B cell (primary cell): ENCODE results near the gene TECTB. TPM values are rescaled to one million over a fixed set of nuclear protein-coding genes. Genes with fewer than 3 reads are reported as not detected.

Experiments used
- ATAC-seq: fragments of 200-7000 bp; cut with Tn5 transposase; one replicate; pipeline ENCODE4 v1.10.0; 2021; ENCODE audit warnings: low read depth, mild to moderate bottlenecking, moderate number of reproducible peaks, moderate library complexity
- CTCF ChIA-PET: fragments of 350-600 bp; sonication (Branson Sonifier 250); formaldehyde crosslinking; loops from one replicate; lab custom pipeline; 2021; ENCODE audit warnings: antibody characterized with exemption, inconsistent platforms; lab: Charles Lee
- POLR2A ChIA-PET: fragments of 350-600 bp; sonication (Branson Sonifier 250); formaldehyde crosslinking; loops from one replicate; lab custom pipeline; 2021; ENCODE audit warnings: antibody characterized with exemption; lab: Charles Lee
- DNase-seq: peaks from one replicate; pipeline ENCODE4 v3.0.0; 2013
- H2AFZ ChIP-seq: 2 replicates; pipeline ENCODE4 v1.6.1; 2012; ENCODE audit warnings: mild to moderate bottlenecking, low read depth, low read length; ENCODE audit not compliant: insufficient read depth, poor library complexity, severe bottlenecking
- H3K27ac ChIP-seq, 2 donors: 1 replicate in 1 of 2; 2 replicates in 1 of 2; pipeline ENCODE4 v1.5.1; 2012 to 2013; ENCODE audit warnings: low read length in 2 of 2, mild to moderate bottlenecking in 2 of 2, moderate library complexity in 1 of 2
- H3K27me3 ChIP-seq, 4 experiments: fragments of 200-600 bp in 1 of 4; sonication (generic) in 1 of 4; replicated peaks in 1 of 4; 1 replicate in 2 of 4; 2 replicates in 2 of 4; pipeline versions ENCODE4 v1.6.1 to v1.7.0; 2013 to 2016; ENCODE audit warnings: low read length in 3 of 4, mild to moderate bottlenecking in 2 of 4, mixed read lengths in 1 of 4, moderate library complexity in 1 of 4; ENCODE audit not compliant: insufficient read depth in 4 of 4, control insufficient read depth in 3 of 4; ENCODE audit errors: control extremely low read depth in 1 of 4
- H3K36me3 ChIP-seq, 2 experiments: replicated peaks in 1 of 2; 1 replicate in 1 of 2; 2 replicates in 1 of 2; pipeline versions ENCODE4 v1.6.1 to v1.7.1; 2013; ENCODE audit warnings: low read length in 1 of 2; ENCODE audit not compliant: insufficient read depth in 2 of 2, control insufficient read depth in 1 of 2; ENCODE audit errors: control extremely low read depth in 1 of 2, extremely low read depth in 1 of 2
- H3K4me1 ChIP-seq, 2 donors: fragments of 200-600 bp in 1 of 2; sonication (generic) in 1 of 2; 1 replicate in 1 of 2; 2 replicates in 1 of 2; pipeline versions ENCODE4 v1.5.1 to v1.6.1; 2013 to 2017; ENCODE audit warnings: low read length in 2 of 2; ENCODE audit not compliant: control insufficient read depth in 2 of 2, insufficient read depth in 2 of 2
- H3K4me2 ChIP-seq: replicated peaks from 2 replicates; pipeline ENCODE3; 2012; ENCODE audit warnings: mild to moderate bottlenecking, low read depth, low read length; ENCODE audit not compliant: poor library complexity, severe bottlenecking
- H3K4me3 ChIP-seq, 5 experiments: fragments of 200-600 bp in 1 of 5; sonication (generic) in 1 of 5; 1 replicate in 3 of 5; 2 replicates in 2 of 5; pipeline versions ENCODE4 v1.5.1 to v1.7.0; 2011 to 2016; ENCODE audit warnings: low read length in 4 of 5, mild to moderate bottlenecking in 4 of 5, low read depth in 2 of 5, control low read depth in 1 of 5, moderate library complexity in 1 of 5; ENCODE audit not compliant: insufficient read depth in 1 of 5; ENCODE audit errors: control extremely low read depth in 1 of 5, extremely low read depth in 1 of 5
- H3K79me2 ChIP-seq: fragments of 200-600 bp; sonication (generic); one replicate; pipeline ENCODE4 v1.6.0; 2016; ENCODE audit warnings: low read length; ENCODE audit not compliant: control insufficient read depth, insufficient read depth
- H3K9ac ChIP-seq: fragments of 200-600 bp; sonication (generic); 2 replicates; pipeline ENCODE4 v1.6.1; 2017; ENCODE audit warnings: mild to moderate bottlenecking, low read length, moderate library complexity
- H3K9me3 ChIP-seq, 3 donors: one replicate each; pipeline versions ENCODE4 v1.6.1 to v1.7.1; 2013; ENCODE audit warnings: low read length in 2 of 3; ENCODE audit not compliant: control insufficient read depth in 2 of 3, insufficient read depth in 1 of 3; ENCODE audit errors: control extremely low read depth in 1 of 3
- H4K20me1 ChIP-seq: 2 replicates; pipeline ENCODE4 v1.6.0; 2012; ENCODE audit warnings: mild to moderate bottlenecking, low read length; ENCODE audit not compliant: insufficient read depth, control insufficient read depth, poor library complexity, severe bottlenecking
- H3K27ac Mint-ChIP-seq: one replicate; pipeline ENCODE4 v1.8.0; 2021; ENCODE audit warnings: mixed read lengths
- H3K27me3 Mint-ChIP-seq: one replicate; pipeline ENCODE4 v1.8.0; 2021; ENCODE audit warnings: mixed read lengths
- H3K4me1 Mint-ChIP-seq: one replicate; pipeline ENCODE4 v1.8.0; 2021; ENCODE audit warnings: mixed read lengths
- H3K4me3 Mint-ChIP-seq: one replicate; pipeline ENCODE4 v1.8.0; 2021; ENCODE audit warnings: mixed read lengths
- H3K9me3 Mint-ChIP-seq: one replicate; pipeline ENCODE4 v1.8.0; 2022; ENCODE audit warnings: mixed read lengths; ENCODE audit not compliant: insufficient read depth
- CTCF ChIP-seq: fragments of 200-600 bp; IDR thresholded peaks from one replicate; pipeline ENCODE4 v1.8.0; 2022; ENCODE audit warnings: antibody characterized with exemption, mild to moderate bottlenecking
- EZH2 ChIP-seq: IDR thresholded peaks from 2 replicates; pipeline ENCODE4 v1.6.1; 2012; ENCODE audit warnings: borderline replicate concordance, low read depth, mild to moderate bottlenecking, moderate library complexity, low read length; ENCODE audit not compliant: insufficient read depth, poor library complexity, severe bottlenecking
- WGBS: methylation state at CpG from one replicate; pipeline ENCODE4 v1.1.5; 2013; ENCODE audit warnings: missing lambda C conversion rate; ENCODE audit not compliant: insufficient coverage; 5-methylcytosine and 5-hydroxymethylcytosine counted together
- intact Hi-C: fragments of 100-400 bp; cut with micrococcal nuclease; formaldehyde crosslinking; loops from one replicate; pipeline ENCODE4 v1.10.0; 2022
- polyA plus RNA-seq: library from polyadenylated mRNA; depleted of rRNA; stranded (reverse); fragments of >200 nt; gene quantifications from 2 replicates; pipeline ENCODE4 v1.2.3, GENCODE V29; 2012
- total RNA-seq, 2 donors: library from RNA; stranded (reverse); fragments of 120-200 nt in 1 of 2; gene quantifications; 1 replicate in 1 of 2; 2 replicates in 1 of 2; pipeline versions ENCODE4 v1.2.3 to v1.2.4, GENCODE V29; 2013 to 2022

Gene TECTB
- total and polyA plus RNA-seq, 2 donors (not counting 1 experiment from before 2014, with no cell fraction given) = not detected

DNA sequence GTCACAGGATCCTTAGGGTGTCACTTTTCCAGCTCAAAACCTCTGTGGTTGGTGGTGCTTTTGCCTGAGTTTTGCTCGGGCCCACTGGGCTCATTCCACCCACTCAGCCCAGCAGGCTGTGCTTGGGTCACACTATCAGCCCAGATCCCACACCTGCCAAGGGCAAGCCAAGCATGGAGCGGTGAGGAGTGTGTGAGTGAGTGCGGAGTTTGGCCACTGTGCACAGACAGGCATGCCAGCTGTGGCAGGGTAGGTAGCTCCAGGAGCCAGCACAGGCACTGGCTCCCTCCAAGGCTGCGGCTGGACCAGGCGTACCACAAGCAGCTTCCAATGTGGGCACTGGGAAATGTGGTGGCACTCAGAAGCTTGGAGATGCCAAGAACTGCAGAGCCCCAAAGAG lies 43.9 kb upstream of the TECTB start:
- Histone ChIP-seq H3K27ac (no peak overlapping the region), H3K9ac (no peak overlapping the region), H3K36me3 (no peaks in the 10 kb centered on the region), H4K20me1 (no peaks in the 10 kb centered on the region), H3K27me3 (no peaks in the 10 kb centered on the region), H3K4me3 (no peak overlapping the region), H2AFZ (no peak overlapping the region), H3K9me3 (peaks cover 0 to 27% (median 12%) of the 10 kb centered on the region in 3 donors), H3K4me2 (no peak overlapping the region), H3K79me2 (no peaks in the 10 kb centered on the region), H3K4me1 (no peaks in the 10 kb centered on the region)
- DNase-seq (no peak), ATAC-seq (no peak)
- Mint-ChIP-seq H3K27me3 (peaks cover 7% of the 10 kb centered on the region), H3K9me3 (peaks cover 18% of the 10 kb centered on the region), H3K4me3 (no peak overlapping the region), H3K27ac (no peak overlapping the region), H3K4me1 (no peaks in the 10 kb centered on the region)
- ChIA-PET POLR2A (no interaction called here), CTCF (no interaction called here)
- intact Hi-C loops = no loop called here
- WGBS = 100% methylated on average over 5 of the region's 5 CpGs
- TF ChIP-seq EZH2 (no peak), CTCF (no peak)

GRCh38 chr10:112240441-112240840 lies 42.8 kb upstream of the TECTB start:
- TF ChIP-seq EZH2 = no peak
- no peak for TF ChIP-seq CTCF
- intact Hi-C loops = no loop called here
- no peak for ATAC-seq
- Histone ChIP-seq H3K27me3 (no peaks in the 10 kb centered on the region), H3K4me1 (no peaks in the 10 kb centered on the region), H3K9me3 (peaks cover 0 to 27% (median 12%) of the 10 kb centered on the region in 3 donors), H3K4me2 (no peak overlapping the region), H3K9ac (no peak overlapping the region), H3K27ac (no peak overlapping the region), H4K20me1 (no peaks in the 10 kb centered on the region), H2AFZ (no peak overlapping the region), H3K4me3 (no peak overlapping the region), H3K36me3 (no peaks in the 10 kb centered on the region), H3K79me2 (no peaks in the 10 kb centered on the region)
- Mint-ChIP-seq H3K27me3 (peaks cover 7% of the 10 kb centered on the region), H3K9me3 (peaks cover 18% of the 10 kb centered on the region), H3K27ac (no peak overlapping the region), H3K4me1 (no peaks in the 10 kb centered on the region), H3K4me3 (no peak overlapping the region)
- DNase-seq = no peak
- WGBS = 94% methylated on average over 13 of the region's 13 CpGs
- ChIA-PET POLR2A (no interaction called here), CTCF (no interaction called here)
